Gastrocnemius medialis (tissue), 4 donors: ENCODE measurements around the gene COL4A3. TPM values are rescaled to one million over a fixed set of nuclear protein-coding genes. Genes with fewer than 3 reads are reported as not detected.

Experiments
- ATAC-seq, 2 donors: fragments of 150-250 bp; one replicate each; pipeline ENCODE4 v1.9.1; 2016
- DNase-seq, 2 donors: peaks; one replicate each; pipeline ENCODE4 v3.0.0-alpha.2; 2019
- H3K27ac ChIP-seq, 4 donors: fragments of 200-600 bp; sonication (generic); 1 replicate in 1 of 4; 2 replicates in 3 of 4; pipeline ENCODE4 v1.5.1; 2016 to 2018; ENCODE audit warnings: mild to moderate bottlenecking in 2 of 4, moderate library complexity in 1 of 4
- H3K27me3 ChIP-seq, 3 donors: fragments of 200-600 bp; sonication (generic) in 2 of 3; 1 replicate in 1 of 3; 2 replicates in 2 of 3; pipeline versions ENCODE4 v1.5.1 to v1.6.0; 2016 to 2019; ENCODE audit warnings: mild to moderate bottlenecking in 1 of 3, moderate library complexity in 1 of 3
- H3K36me3 ChIP-seq, 2 donors: fragments of 200-600 bp; sonication (generic) in 1 of 2; one replicate each; pipeline ENCODE4 v1.5.1; 2017 to 2018
- H3K4me1 ChIP-seq, 2 donors: fragments of 200-600 bp; sonication (generic) in 1 of 2; one replicate each; pipeline ENCODE4 v1.5.1; 2016 to 2017; ENCODE audit warnings: mild to moderate bottlenecking in 2 of 2
- H3K4me3 ChIP-seq, 4 donors: fragments of 200-600 bp; sonication (generic) in 3 of 4; 1 replicate in 1 of 4; 2 replicates in 3 of 4; pipeline ENCODE4 v1.5.1; 2016 to 2019; ENCODE audit warnings: mild to moderate bottlenecking in 2 of 4
- H3K9me3 ChIP-seq, 3 donors: fragments of 200-600 bp; sonication (generic) in 2 of 3; 1 replicate in 1 of 3; 2 replicates in 2 of 3; pipeline ENCODE4 v1.5.1; 2016 to 2019
- CTCF ChIP-seq, 5 experiments: fragments of 450-650 bp in 3 of 5; fragments of 200-600 bp in 2 of 5; sonication (generic) in 2 of 5; IDR thresholded peaks in 4 of 5; conservative IDR thresholded peaks in 1 of 5; 1 replicate in 4 of 5; 2 replicates in 1 of 5; pipeline ENCODE4 v1.5.1; 2016 to 2019; ENCODE audit warnings: antibody characterized with exemption in 5 of 5, mild to moderate bottlenecking in 3 of 5, moderate library complexity in 3 of 5
- POLR2A ChIP-seq, 2 donors: fragments of 450-650 bp; IDR thresholded peaks; one replicate each; pipeline ENCODE4 v1.6.1; 2017; ENCODE audit warnings: antibody characterized with exemption in 2 of 2, mild to moderate bottlenecking in 2 of 2, moderate library complexity in 2 of 2
- in situ Hi-C, 4 donors: fragments of 200-750 bp; cut with MboI; loops; one replicate each; pipeline versions ENCODE4 v1.15.0 to v1.8.0; 2017; ENCODE audit warnings: low sequenced_read_pairs in 4 of 4
- intact Hi-C: fragments of 100-400 bp; cut with DNase I; formaldehyde crosslinking; loops from one replicate; pipeline ENCODE4 v1.15.1; 2023; ENCODE audit warnings: low total_unique reads
- total RNA-seq, 4 donors: library from RNA; depleted of rRNA; stranded (reverse); fragments of >200 nt; gene quantifications; one replicate each; pipeline versions ENCODE4 v1.1.0 to v1.2.3, GENCODE V29; 2016

Gene COL4A3
- total RNA-seq, 4 donors from 2014 or later = 1.9 to 66.8 (median 3.8) TPM

- TF ChIP-seq POLR2A (IDR thresholded peaks at IDR 0.05) (no peak), CTCF (IDR thresholded peaks at IDR 0.05 in 4 of 5, conservative IDR thresholded peaks at IDR 0.05 in 1 of 5) (no peak)
- H3K27ac ChIP-seq = peak overlapping the region in 2 of 4 donors; percentile 12 to 54
- no peaks in the 10 kb centered on the region for H3K36me3 ChIP-seq
- ATAC-seq = no peak
- intact Hi-C loops (no loop called here), in situ Hi-C loops (no loop called here)
- H3K27me3 ChIP-seq = no peaks in the 10 kb centered on the region
- peaks cover 15 to 21% of the 10 kb centered on the region in 2 donors for H3K4me1 ChIP-seq
- no peaks in the 10 kb centered on the region for H3K9me3 ChIP-seq
- no peak for DNase-seq
- H3K4me3 ChIP-seq = no peak overlapping the region
Observed at GRCh38 chr2:227230151-227230550, 65.7 kb downstream of the COL4A3 start.

DNA sequence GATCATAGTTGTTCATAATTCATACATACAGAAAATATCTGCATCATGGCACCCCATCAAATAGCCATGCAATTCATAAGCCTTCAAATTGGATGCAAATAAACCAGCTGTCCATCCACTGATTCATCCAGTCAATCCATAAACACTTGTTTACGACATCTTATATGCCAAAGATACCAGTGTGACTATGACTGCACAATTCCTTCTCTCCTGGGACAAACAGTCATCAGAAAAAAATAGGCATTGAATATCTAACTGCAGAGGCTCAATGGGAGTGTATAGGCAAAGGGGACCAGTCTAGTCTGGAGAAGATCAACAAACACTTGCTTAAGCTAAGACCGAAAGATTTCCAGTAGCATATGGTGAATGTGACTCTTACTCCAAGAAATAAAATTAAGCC, 70.0 kb downstream of the COL4A3 start:
- DNase-seq (no peak), ATAC-seq (peak; percentile 76 to 95)
- in situ Hi-C loops = no loop called here
- TF ChIP-seq POLR2A (IDR thresholded peaks at IDR 0.05) (no peak), CTCF (IDR thresholded peaks at IDR 0.05 in 4 of 5, conservative IDR thresholded peaks at IDR 0.05 in 1 of 5) (no peak)
- H3K4me1 ChIP-seq = peaks cover 0 to 13% of the 10 kb centered on the region in 2 donors
- no peak overlapping the region for H3K4me3 ChIP-seq
- intact Hi-C loops = no loop called here
- no peaks in the 10 kb centered on the region for H3K27me3 ChIP-seq
- no peaks in the 10 kb centered on the region for H3K9me3 ChIP-seq
- H3K27ac ChIP-seq = peak overlapping the region in 3 of 4 donors; percentile 54 to 78 (median 66)
- no peaks in the 10 kb centered on the region for H3K36me3 ChIP-seq

GRCh38 chr2:227237786-227238185, 73.4 kb downstream of the COL4A3 start:
- H3K4me3 ChIP-seq = no peak overlapping the region
- H3K9me3 ChIP-seq = no peaks in the 10 kb centered on the region
- intact Hi-C loops = loop anchor here (1.0 kb wide), 1 partner anchor 107 kb away; no protein-coding TSS in a partner anchor
- no peak for TF ChIP-seq POLR2A (IDR thresholded peaks at IDR 0.05)
- TF ChIP-seq CTCF (IDR thresholded peaks at IDR 0.05 in 4 of 5, conservative IDR thresholded peaks at IDR 0.05 in 1 of 5) = no peak
- peaks cover 0 to 7% of the 10 kb centered on the region in 2 donors for H3K36me3 ChIP-seq
- in situ Hi-C loops = no loop called here
- peaks cover 0 to 13% of the 10 kb centered on the region in 2 donors for H3K4me1 ChIP-seq
- ATAC-seq (no peak), DNase-seq (no peak)
- no peak overlapping the region for H3K27ac ChIP-seq
- no peaks in the 10 kb centered on the region for H3K27me3 ChIP-seq

GRCh38 chr2:227238238-227239237, 74.1 kb downstream of the COL4A3 start:
- Histone ChIP-seq H3K27me3 (no peaks in the 10 kb centered on the region), H3K4me3 (no peak overlapping the region), H3K36me3 (peaks cover 0 to 7% of the 10 kb centered on the region in 2 donors), H3K9me3 (no peaks in the 10 kb centered on the region), H3K4me1 (peaks cover 0 to 13% of the 10 kb centered on the region in 2 donors), H3K27ac (no peak overlapping the region)
- intact Hi-C loops (loop anchor here (1.0 kb wide), 1 partner anchor 108 kb away; no protein-coding TSS in a partner anchor), in situ Hi-C loops (no loop called here)
- TF ChIP-seq POLR2A (IDR thresholded peaks at IDR 0.05) = no peak
- peak; percentile 84 to 97 (median 91) for TF ChIP-seq CTCF (IDR thresholded peaks at IDR 0.05 in 4 of 5, conservative IDR thresholded peaks at IDR 0.05 in 1 of 5)
- DNase-seq (peak; percentile 32 to 56), ATAC-seq (no peak)
